Measurements from ENCODE around the gene GPA33. TPM values are rescaled to one million over a fixed set of nuclear protein-coding genes. Genes with fewer than 3 reads are reported as not detected.

The GPA33 gene
- total and polyA plus RNA-seq, 9 of the 15 experiments (the other 6 are each of a cell fraction or from before 2014, with no cell fraction given), result 0.13 TPM; not detected in 8

GRCh38 chr1:167109125-167109524, 18.9 kb upstream of the GPA33 start:
- Histone ChIP-seq H3K27me3 (ENCODE audit: control insufficient read depth in 2 of 2, insufficient read depth in 2 of 2, low read length in 2 of 2) (peaks cover 17 to 29% of the 10 kb centered on the region in 2 experiments), H3K79me2 (ENCODE audit: control insufficient read depth, insufficient read depth, low read length) (no peaks in the 10 kb centered on the region), H3K9me1 (ENCODE audit: control insufficient read depth, insufficient read depth, low read length) (no peaks in the 10 kb centered on the region), H3K27ac (ENCODE audit: extremely low read depth, low read depth, low read length) (no peak overlapping the region), H3K4me1 (replicated peaks in 1 of 2; ENCODE audit: control insufficient read depth in 2 of 2, insufficient read depth in 2 of 2, low read length in 2 of 2) (no peaks in the 10 kb centered on the region), H2AFZ (ENCODE audit: low read depth, low read length) (no peak overlapping the region), H3K36me3 (ENCODE audit: control insufficient read depth, insufficient read depth, low read length) (no peaks in the 10 kb centered on the region), H3K4me3 (no peak overlapping the region), H4K20me1 (replicated peaks; ENCODE audit: control insufficient read depth, insufficient read depth, low read length) (no peaks in the 10 kb centered on the region), H3K9me3 (replicated peaks; ENCODE audit: control insufficient read depth, insufficient read depth, low read depth, low read length) (no peaks in the 10 kb centered on the region), H3K9ac (ENCODE audit: insufficient read depth in 1 of 2, low read depth in 2 of 2, low read length in 2 of 2) (no peak overlapping the region), H3K4me2 (ENCODE audit: insufficient read depth, low read length) (no peak overlapping the region)
- intact Hi-C loops (cut with micrococcal nuclease) (no loop called here), in situ Hi-C loops (cut with MboI) (no loop called here)
- ChIA-PET POLR2A (interaction anchor here (0.6 kb wide), 1 partner anchor 19 kb away, joined by 3 read pairs; no protein-coding TSS in a partner anchor), CTCF (ENCODE audit: low intra/inter-chr PET ratio) (no interaction called here)
- WGBS (ENCODE audit: insufficient coverage, low coverage, missing lambda C conversion rate), result 6% methylated on average over 2 of the region's 2 CpGs
- DNase-seq (ENCODE audit: extremely low read depth in 1 of 4, low spot score in 3 of 4) (no peak), FAIRE-seq (no peak), ATAC-seq (no peak)
- no peak for TF ChIP-seq ZNF3 (CRISPR knock-in tag; IDR thresholded peaks at IDR 0.05)
- no peak for TF ChIP-seq ZNF668 (CRISPR knock-in tag; IDR thresholded peaks at IDR 0.05)
- no peak for TF ChIP-seq MEIS2 (IDR thresholded peaks at IDR 0.05; ENCODE audit: partially characterized antibody)
- no peak for TF ChIP-seq MCM7 (IDR thresholded peaks at IDR 0.05)
- BruUV-seq (replicated peaks), result no TSS peak

DNA sequence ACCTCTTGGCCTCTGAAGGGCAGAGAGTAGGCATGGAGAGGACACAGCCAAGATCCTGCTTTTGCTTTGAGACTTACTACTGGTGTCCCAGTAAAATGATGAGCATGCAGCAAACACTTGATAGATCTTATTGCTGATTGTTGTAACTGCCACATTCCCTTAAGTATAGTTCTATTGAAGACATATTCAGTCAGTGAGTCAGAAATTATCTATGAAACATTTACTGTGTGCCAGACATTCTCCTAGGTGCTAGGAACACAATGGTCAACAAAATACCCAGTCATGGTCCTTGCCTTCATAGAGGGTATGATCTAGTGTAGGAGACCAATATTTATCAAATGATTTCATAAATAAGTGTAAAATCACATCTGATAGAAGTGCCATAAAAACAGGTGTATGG, 17.3 kb upstream of the GPA33 start:
- no peaks in the 10 kb centered on the region for H4K20me1 ChIP-seq (replicated peaks; ENCODE audit: control insufficient read depth, insufficient read depth, low read length)
- H3K36me3 ChIP-seq (ENCODE audit: control insufficient read depth, insufficient read depth, low read length), result no peaks in the 10 kb centered on the region
- no peaks in the 10 kb centered on the region for H3K4me1 ChIP-seq (replicated peaks in 1 of 2; ENCODE audit: control insufficient read depth in 2 of 2, insufficient read depth in 2 of 2, low read length in 2 of 2)
- intact Hi-C loops (cut with micrococcal nuclease), result no loop called here
- H3K27ac ChIP-seq (ENCODE audit: extremely low read depth, low read depth, low read length), result no peak overlapping the region
- DNase-seq (ENCODE audit: extremely low read depth in 1 of 4, low spot score in 3 of 4) (no peak), FAIRE-seq (no peak), ATAC-seq (no peak)
- H3K9ac ChIP-seq (ENCODE audit: insufficient read depth in 1 of 2, low read depth in 2 of 2, low read length in 2 of 2), result no peak overlapping the region
- no peak overlapping the region for H2AFZ ChIP-seq (ENCODE audit: low read depth, low read length)
- H3K4me2 ChIP-seq (ENCODE audit: insufficient read depth, low read length), result no peak overlapping the region
- no peaks in the 10 kb centered on the region for H3K9me1 ChIP-seq (ENCODE audit: control insufficient read depth, insufficient read depth, low read length)
- BruUV-seq (replicated peaks), result no TSS peak
- no peak overlapping the region for H3K4me3 ChIP-seq
- no peaks in the 10 kb centered on the region for H3K9me3 ChIP-seq (replicated peaks; ENCODE audit: control insufficient read depth, insufficient read depth, low read depth, low read length)
- peaks cover 25 to 34% of the 10 kb centered on the region in 2 experiments for H3K27me3 ChIP-seq (ENCODE audit: control insufficient read depth in 2 of 2, insufficient read depth in 2 of 2, low read length in 2 of 2)
- in situ Hi-C loops (cut with MboI), result no loop called here
- ChIA-PET POLR2A (interaction anchor here (0.8 kb wide), 1 partner anchor 19 kb away, joined by 3 read pairs; no protein-coding TSS in a partner anchor), CTCF (ENCODE audit: low intra/inter-chr PET ratio) (no interaction called here)
- H3K79me2 ChIP-seq (ENCODE audit: control insufficient read depth, insufficient read depth, low read length), result no peaks in the 10 kb centered on the region
- TF ChIP-seq CTCFL (IDR thresholded peaks at IDR 0.05; ENCODE audit: borderline replicate concordance, insufficient read depth, low read depth, low read length, poor library complexity, severe bottlenecking), result no peak
- TF ChIP-seq, protein P1, sequence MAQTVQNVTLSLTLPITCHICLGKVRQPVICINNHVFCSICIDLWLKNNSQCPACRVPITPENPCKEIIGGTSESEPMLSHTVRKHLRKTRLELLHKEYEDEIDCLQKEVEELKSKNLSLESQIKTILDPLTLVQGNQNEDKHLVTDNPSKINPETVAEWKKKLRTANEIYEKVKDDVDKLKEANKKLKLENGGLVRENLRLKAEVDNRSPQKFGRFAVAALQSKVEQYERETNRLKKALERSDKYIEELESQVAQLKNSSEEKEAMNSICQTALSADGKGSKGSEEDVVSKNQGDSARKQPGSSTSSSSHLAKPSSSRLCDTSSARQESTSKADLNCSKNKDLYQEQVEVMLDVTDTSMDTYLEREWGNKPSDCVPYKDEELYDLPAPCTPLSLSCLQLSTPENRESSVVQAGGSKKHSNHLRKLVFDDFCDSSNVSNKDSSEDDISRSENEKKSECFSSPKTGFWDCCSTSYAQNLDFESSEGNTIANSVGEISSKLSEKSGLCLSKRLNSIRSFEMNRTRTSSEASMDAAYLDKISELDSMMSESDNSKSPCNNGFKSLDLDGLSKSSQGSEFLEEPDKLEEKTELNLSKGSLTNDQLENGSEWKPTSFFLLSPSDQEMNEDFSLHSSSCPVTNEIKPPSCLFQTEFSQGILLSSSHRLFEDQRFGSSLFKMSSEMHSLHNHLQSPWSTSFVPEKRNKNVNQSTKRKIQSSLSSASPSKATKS (CRISPR knock-in tag; IDR thresholded peaks at IDR 0.05), result no peak
- no peak for TF ChIP-seq MCM7 (IDR thresholded peaks at IDR 0.05)
- no peak for TF ChIP-seq BDP1 (IDR thresholded peaks at IDR 0.05; ENCODE audit: insufficient read depth, insufficient read length)
- TF ChIP-seq MXI1 (IDR thresholded peaks at IDR 0.05; ENCODE audit: low read depth, low read length), result no peak
- no peak for TF ChIP-seq SIN3B (IDR thresholded peaks at IDR 0.05; ENCODE audit: low read depth)
- TF ChIP-seq THAP12 (CRISPR knock-in tag; IDR thresholded peaks at IDR 0.05), result no peak
